IPS-11a (cell line): ENCODE results near the gene C1QTNF1.

ENCODE experiments used
- H3K4me3 ChIP-seq: one replicate; pipeline ENCODE4 v1.5.1; 2013; ENCODE audit warnings: low read depth, low read length, control low read depth

C1QTNF1 gene

DNA sequence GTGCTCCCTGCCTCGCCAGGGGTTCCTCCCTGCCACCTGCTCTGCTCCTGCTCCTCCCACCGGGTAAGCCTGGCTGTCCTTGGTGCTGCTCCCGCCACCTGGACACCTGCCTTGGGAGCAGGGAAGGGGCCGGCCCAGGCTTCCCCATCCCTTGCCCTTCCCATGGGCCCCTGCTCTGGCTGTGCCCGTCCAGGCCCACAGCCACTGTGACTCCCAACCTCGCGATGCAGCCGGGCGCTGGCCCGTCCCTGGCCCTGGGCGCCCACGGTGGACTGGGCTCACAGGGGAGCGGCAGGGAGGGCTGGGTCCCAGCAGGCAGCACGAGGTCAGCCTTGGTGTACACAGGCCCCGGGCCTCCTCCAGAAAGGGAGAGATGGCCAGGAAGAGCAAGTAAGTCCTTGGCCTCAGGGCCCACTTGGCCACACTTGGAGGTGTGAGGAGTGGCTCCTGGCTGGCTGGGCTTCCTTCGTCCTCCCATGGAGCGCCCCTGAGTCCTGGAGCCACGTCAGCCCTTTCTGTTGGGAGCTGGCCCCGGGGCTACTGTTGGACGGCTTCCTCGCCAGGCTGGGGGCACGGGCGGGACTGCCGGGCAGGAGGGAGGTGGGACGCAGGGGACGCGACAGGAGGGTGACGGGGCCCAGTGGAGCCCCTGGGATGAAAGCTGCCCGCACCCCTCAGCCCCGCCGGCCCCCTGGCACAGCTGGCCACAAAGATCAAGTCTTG is 65.9 kb downstream of the C1QTNF1 start:
- H3K4me3 ChIP-seq = no peak overlapping the region

DNA sequence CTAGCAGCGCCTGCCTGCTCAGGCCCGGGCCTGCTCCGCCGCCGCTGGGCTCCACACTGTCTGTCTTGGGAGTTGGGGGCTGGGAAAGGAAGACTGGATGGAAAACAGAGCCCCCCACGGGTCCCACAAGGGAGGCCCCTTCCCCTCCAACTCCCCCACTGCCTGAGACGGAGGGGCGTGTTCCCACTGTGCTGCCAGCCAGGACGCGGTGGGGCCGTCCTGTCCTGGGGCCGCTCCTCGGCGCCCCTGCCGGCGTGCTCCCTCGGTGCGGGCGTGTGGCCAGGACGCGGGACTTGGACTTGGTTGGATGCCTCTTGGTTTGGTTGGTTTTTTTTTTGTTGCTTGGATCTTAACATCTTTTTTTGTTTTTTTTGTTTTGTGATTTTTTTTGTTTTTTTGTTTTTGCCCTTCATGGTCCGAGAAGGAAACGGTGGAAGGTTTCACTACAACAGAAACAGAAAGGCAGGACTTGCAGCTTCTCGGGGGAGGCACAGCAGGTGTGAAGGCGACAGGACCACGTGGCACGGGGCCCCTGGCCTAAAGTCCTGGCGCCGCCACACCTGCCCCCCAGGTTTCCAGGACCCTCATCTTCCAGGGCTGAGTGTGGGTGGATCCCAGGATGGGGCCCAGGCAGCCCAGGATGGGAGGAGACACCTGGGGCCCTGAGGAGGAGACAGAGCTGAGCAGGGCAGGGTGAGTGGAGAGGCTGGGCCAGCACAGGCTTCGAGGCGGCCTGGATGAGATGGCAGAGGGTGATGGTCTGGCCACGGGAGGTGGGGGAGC is 66.7 kb downstream of the C1QTNF1 start:
- no peak overlapping the region for H3K4me3 ChIP-seq

DNA sequence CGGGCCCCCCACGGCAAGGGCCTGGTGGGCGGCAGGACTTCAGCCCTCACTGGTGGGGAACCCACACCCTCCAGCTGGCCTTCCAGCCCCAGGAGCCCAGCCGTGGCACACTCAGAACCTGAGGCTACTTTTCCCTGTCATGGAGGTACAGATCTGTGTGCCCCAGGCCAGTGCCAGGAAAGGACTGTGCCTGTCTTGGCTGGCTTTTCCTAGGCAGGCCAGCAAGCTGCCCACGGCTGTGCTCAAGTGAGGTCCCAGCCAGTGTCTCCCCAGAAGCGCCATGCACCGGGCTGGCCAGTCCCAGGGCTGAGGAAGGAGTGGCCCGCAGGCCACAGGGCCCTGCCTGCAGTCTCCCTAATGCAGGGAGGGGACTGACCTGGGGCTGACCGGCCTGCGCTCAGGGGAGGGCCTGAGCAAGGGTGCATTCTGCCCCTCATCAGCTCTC is 67.3 kb downstream of the C1QTNF1 start:
- H3K4me3 ChIP-seq = no peak overlapping the region

DNA sequence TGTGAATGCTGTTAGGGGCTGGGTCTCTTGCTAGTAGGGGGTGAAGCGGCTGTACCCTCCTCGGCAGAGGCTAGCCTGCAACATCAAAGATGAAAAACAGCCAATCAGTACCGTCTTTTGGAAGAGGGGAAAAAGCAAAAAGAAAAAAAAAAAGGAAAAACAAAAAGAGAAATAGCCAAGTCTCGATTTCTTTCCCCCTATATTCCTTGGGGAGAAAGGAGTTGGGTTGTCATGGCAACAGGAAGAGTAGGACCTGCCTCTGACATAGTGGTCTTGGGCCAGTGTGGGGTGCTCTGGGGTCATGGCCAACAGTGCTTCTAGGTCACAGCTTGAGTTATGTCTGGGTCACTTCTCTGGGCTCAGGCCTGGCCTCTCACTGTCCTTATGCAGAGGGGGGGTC is 68.6 kb downstream of the C1QTNF1 start:
- H3K4me3 ChIP-seq = no peak overlapping the region

DNA sequence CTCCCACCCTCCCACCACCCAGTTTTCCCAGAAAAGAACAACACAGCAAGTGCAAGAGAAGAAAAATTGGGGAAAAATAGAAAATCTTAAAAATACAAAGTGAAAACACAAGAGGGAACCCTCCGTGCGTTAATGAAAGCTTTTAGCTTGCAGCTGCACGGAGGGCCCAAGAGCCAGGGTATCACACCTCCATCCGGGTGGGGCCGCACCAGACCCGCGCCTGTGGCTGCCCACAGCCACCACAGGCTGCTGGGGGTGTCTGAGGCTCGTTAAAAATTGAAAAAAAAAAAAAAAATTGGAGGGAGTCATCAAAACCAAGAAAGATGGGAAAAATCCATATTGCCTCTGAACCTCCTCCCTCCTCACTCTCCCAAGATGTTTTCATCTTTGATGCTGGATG is 69.3 kb downstream of the C1QTNF1 start:
- H3K4me3 ChIP-seq = no peak overlapping the region

DNA sequence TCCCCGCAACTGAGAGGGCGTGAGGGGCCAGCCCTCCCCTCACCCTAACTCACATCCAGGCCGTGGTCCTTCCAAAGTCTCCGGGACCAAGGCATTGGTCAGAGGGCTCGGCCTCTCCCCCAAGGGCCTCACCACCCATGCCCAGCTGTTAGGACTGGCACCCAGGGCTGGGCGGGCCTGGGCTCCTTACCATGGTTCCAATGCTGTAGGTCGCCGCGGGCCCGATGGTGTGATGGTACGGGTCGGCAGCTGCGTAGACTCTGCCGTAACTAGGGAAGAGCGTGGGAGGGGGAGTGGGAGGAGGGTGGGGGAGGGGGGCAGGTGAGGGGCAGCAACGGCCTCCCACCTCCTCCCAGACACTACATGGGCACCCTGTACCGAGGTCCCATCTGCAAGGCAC is 70.3 kb downstream of the C1QTNF1 start:
- no peak overlapping the region for H3K4me3 ChIP-seq

DNA sequence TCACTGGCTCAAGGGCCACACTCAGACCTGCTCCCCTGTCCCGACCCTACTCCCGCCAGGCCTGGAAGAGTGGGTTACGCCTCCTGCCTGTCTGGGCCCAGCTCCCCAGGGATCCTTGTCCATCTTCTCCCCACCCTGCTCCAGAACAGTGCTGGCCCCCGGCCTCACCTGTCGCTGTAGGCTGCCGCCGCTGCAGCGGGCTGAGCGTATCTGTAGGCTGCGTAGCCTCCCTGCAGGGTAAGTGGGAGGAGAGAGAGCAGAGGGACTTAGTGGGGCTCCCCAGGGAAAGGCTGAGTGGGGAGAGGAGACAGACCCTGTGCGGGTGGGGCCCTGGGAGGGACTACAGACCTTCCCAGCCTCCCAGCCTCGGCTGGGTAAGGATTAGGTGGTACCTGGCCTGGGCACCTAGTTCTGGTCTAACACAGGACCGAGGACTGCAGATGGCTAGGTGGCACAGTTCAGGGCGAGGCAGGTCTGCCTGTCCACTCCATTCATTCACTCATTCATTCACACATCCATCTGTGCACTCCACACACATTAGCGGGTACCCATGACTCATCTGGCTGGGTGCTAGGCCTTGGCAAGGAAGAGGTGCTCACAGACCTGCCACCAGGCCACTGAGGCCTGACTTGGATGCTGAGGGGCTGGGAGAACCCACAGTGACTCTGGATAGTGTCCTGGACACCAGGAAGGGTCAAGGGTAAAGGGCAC is 71.5 kb downstream of the C1QTNF1 start:
- no peak overlapping the region for H3K4me3 ChIP-seq

DNA sequence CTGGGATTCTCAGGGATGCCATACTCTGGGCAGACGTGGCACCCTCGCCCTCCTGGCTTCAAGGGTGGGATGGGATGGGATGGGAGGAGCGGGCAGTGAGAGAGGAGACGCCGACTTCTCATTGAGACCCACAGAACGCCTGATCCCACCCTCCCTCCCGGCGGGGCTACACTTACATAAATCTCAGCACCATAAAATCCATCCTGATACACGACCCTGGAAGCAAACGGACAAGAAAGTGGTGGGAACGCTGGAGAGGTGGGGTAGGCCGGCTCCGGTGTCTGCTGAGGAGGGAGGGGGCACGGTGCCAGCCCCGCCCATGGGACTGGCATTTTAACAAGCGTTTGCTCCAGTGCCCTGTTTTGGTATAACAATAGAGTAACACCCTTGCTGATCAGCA is 72.5 kb downstream of the C1QTNF1 start:
- H3K4me3 ChIP-seq = no peak overlapping the region

DNA sequence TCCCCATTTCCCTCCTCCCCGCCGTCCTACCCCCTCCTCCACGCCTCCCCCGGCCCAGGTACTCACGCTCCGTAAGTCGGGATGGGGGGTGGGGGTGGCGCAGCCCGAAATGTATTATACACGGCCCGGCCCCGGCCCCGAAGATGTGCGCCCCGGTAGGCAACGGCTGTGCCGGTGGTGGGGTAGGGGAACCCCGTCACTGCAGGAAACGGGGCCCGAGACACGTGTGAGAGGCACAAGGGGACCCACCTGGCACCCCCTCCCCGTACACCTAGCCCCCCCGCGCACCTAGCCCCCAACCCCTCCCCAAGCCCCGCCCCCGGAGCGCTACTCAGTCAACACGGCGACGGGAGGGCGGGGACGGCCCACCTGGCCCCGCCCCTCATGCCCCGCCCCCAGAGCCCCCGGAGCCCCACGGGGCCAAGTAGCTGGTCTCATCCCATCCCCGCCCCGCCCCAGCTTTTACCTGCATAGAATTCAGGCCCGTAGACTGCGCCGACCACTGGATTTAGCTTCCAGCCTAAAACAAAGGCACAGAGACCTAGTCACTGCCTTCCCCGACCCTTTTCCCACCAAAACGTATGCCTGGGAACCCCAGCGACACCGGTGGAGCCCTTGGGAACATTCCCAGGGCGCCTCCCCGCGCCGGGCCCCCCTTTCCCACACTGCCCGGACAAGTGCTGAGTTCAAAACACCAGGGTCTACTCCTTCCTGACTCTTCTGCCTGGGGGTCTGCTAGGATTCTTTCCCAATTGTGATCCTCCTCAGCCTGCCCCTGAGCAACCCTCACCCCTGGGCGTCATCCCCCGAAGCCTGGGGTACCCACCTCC is 73.5 kb downstream of the C1QTNF1 start:
- H3K4me3 ChIP-seq = peak overlapping the region; percentile 30

DNA sequence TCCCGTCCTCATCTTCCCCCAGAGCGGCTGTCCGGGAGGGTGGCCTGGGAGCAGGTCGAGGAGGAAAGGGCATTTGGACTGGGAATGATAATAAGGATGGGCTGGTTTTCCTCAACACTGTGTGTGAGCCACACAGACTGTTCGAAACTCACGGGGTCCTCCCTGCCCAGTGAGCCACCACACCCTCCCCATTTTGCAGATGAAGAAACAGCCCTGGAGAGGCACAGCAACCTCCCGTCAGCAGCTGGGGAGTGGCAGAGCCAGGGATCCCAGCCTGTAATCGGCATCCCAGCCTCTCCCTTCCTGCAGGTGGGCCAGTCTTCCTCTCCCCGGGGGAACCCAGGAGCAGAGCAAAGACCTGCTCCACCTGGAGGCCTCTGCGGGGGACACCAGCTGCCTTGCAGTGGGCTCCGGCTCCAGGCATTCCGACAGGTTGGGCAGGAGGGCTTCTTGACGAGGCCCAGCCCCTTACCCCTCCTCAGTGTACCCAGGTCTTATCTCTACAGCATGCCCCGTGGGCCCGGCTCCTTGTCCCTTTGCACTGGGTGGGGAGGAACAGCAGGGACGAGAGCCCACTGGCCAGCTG is 74.4 kb downstream of the C1QTNF1 start:
- H3K4me3 ChIP-seq = no peak overlapping the region
